GM18870 (cell line): ENCODE data around the gene PRLR.
"Not testable (repeated sequence)": the region's sequence is repeated elsewhere in the genome, so short reads cannot be mapped to it uniquely, and the experiment has no call there.

Experiments
- ATAC-seq: cut with Tn5 transposase; IDR thresholded peaks from one replicate; pipeline ENCODE4 v1.9.1; 2021; ENCODE audit warnings: moderate library complexity; ENCODE audit not compliant: unreplicated experiment

PRLR gene

GRCh38 chr5:35198075-35198474 lies 32.2 kb downstream of the PRLR start:
- ATAC-seq, result no peak

- no peak for ATAC-seq
These were observed 32.9 kb downstream of the PRLR start for GRCh38 chr5:35197351-35197750.

GRCh38 chr5:35195472-35195852 lies 34.8 kb downstream of the PRLR start:
- no peak for ATAC-seq

- ATAC-seq, result peak; percentile 98
These were observed 35.4 kb downstream of the PRLR start for GRCh38 chr5:35194635-35195471.

GRCh38 chr5:35192506-35192905 lies 37.8 kb downstream of the PRLR start:
- no peak for ATAC-seq

GRCh38 chr5:35189801-35190200 lies 40.5 kb downstream of the PRLR start:
- not testable (repeated sequence) for ATAC-seq

DNA sequence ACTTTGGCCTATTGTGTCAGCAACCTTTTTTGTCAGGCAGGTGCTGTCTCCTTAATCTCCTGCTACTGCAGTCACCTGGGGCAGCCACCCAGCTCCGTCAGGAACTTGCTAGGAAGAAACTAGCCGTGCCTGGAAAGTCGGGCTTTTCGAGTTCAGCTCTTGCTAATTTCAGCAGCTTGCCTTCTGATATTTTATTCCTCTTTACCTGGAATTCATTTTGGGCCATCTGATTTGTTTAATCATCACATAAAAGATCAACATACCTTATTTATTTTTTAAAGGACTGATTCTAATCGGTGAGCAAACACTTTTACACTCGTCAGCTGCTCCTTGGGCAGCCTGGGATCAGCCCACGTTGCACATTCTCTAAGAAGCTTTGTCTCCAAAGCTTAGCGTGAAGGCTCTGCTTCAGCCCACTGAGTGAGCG lies 42.2 kb downstream of the PRLR start:
- ATAC-seq, result no peak

GRCh38 chr5:35187621-35188020 lies 42.7 kb downstream of the PRLR start:
- not testable (repeated sequence) for ATAC-seq

- ATAC-seq, result no peak
These were observed 43.5 kb downstream of the PRLR start for GRCh38 chr5:35186749-35187148.

- ATAC-seq, result no peak
These were observed 44.8 kb downstream of the PRLR start for GRCh38 chr5:35185518-35185917.

- ATAC-seq, result no peak
These were observed 46.7 kb downstream of the PRLR start for GRCh38 chr5:35183556-35183955.

GRCh38 chr5:35182910-35183535 lies 47.3 kb downstream of the PRLR start:
- ATAC-seq, result peak; percentile 74

- no peak for ATAC-seq
These were observed 47.8 kb downstream of the PRLR start for GRCh38 chr5:35182486-35182885.

GRCh38 chr5:35180046-35180445 lies 50.2 kb downstream of the PRLR start:
- ATAC-seq, result no peak

DNA sequence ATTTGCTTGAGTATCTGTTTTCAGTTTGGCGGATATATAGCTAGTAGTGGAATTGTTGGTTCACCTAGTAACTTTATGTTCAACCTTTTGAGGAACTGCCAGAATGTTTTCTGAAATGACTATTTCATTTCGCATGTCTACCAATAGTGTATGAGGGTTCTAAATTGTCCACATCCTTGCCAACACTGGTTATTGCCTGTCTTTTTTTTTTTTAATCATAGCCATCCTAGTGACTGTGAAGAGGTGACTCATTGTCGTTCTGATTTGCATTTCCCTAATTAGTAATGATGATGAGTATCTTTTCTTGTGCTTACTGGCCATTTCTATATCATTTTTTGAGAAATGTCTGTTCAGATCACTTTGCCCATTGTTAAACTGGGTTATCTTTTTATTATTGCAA lies 52.5 kb downstream of the PRLR start:
- ATAC-seq, result no peak

DNA sequence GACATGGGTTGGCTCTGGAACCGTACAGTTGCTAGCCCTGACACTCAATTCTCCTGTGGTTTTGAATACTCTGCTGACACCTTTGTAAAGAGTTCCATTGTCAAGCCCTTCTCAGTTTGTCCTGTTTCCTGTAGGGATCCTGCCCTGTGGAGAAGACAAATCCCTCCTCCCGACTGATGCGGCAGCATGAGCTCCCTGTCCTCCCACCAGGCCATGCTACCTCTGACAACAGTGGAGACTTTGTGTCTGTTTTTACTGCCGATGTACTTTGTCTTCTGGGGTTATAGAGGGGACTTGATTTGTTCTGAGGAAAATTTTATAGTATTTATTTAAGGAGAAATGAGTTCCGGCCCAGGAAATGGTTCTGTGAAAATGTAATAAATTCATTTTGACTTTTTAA lies 57.8 kb downstream of the PRLR start:
- no peak for ATAC-seq

GRCh38 chr5:35171991-35172390 lies 58.3 kb downstream of the PRLR start:
- no peak for ATAC-seq

DNA sequence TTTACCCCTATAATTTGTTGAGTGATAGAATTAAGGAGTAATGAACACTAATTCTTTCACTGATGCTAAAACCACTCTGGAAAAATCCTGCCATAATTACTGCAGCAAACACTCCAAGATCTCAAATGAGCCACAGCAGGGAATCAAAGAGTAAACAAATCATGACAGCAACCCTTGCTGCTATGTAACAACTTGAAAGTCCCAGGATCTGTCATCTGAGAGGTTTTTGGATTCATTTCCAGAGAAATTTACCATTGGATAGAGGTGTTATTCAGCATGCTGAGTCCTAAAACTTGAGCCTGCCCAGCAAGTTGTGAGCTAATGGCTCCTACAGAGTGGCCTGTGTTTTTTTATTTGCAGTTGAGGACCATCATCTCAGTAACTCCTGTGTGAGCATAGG lies 59.2 kb downstream of the PRLR start:
- ATAC-seq, result no peak

DNA sequence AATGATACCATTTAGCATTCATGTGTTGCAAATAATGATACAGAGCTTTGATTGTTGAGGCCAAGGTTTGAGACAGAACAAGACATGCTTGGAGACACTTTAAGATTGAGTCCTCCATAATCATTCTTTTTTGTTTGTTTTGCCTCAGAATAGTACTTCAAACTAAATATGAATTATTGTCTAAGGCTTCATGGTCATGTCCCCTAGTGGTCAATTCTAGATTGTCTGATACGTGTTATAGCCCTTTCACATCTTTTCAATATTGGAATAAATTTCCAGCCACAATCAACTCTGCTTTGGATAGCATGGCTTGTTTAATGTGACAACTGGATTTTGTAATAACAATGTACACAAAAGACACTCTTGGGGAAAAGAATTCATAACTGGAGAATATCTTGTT lies 64.2 kb downstream of the PRLR start:
- ATAC-seq, result no peak

GRCh38 chr5:35164860-35165542 lies 65.3 kb downstream of the PRLR start:
- ATAC-seq, result no peak

DNA sequence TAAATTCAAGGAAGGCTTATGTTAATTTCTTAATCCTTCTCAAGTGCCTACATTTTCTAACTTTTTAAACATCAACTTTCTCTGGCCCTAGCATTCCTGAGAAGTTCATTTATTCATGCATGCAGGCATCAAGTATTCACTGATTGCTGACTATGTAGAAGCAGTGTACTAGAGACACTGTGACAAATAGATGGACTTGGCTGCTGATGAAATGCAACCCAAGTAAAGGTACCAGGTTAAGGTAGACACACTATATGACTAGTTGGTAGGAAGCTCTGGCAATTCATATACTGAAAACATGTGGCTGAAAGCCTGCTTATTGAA lies 66.6 kb downstream of the PRLR start:
- no peak for ATAC-seq
